ENCODE results near the gene RTEL1. TPM values are rescaled to one million over a fixed set of nuclear protein-coding genes. Genes with fewer than 3 reads are reported as not detected.

The RTEL1 gene
- total RNA-seq, 2 donors from 2014 or later: 4.8 to 9.2 TPM

GRCh38 chr20:63681609-63682142, 23.6 kb downstream of the RTEL1 start:
- no peak for TF ChIP-seq CTCF (IDR thresholded peaks at IDR 0.05)
- no peaks in the 10 kb centered on the region for H3K9me3 ChIP-seq
- peak overlapping the region; percentile 80 to 85 for H3K27ac ChIP-seq
- H3K4me1 ChIP-seq: peaks cover 0 to 37% of the 10 kb centered on the region in 2 donors
- no peak for DNase-seq (ENCODE audit: low spot score)
- no peak overlapping the region for H3K4me3 ChIP-seq
- peaks cover 11% of the 10 kb centered on the region for H3K36me3 ChIP-seq
- H3K27me3 ChIP-seq: no peaks in the 10 kb centered on the region

- Histone ChIP-seq H3K27me3 (no peaks in the 10 kb centered on the region), H3K36me3 (peaks cover 11% of the 10 kb centered on the region), H3K9me3 (no peaks in the 10 kb centered on the region), H3K4me1 (peaks cover 0 to 46% of the 10 kb centered on the region in 2 donors), H3K27ac (peak overlapping the region; percentile 80 to 85), H3K4me3 (no peak overlapping the region)
- TF ChIP-seq CTCF (IDR thresholded peaks at IDR 0.05): no peak
- DNase-seq (ENCODE audit: low spot score): peak; percentile 90
Measured at GRCh38 chr20:63682384-63683139, 24.4 kb downstream of the RTEL1 start.

- H3K36me3 ChIP-seq: no peaks in the 10 kb centered on the region
- no peak overlapping the region for H3K4me3 ChIP-seq
- no peaks in the 10 kb centered on the region for H3K27me3 ChIP-seq
- peak overlapping the region; percentile 76 to 81 for H3K27ac ChIP-seq
- H3K4me1 ChIP-seq: peaks cover 0 to 65% of the 10 kb centered on the region in 2 donors
- no peak for DNase-seq (ENCODE audit: low spot score)
- no peak for TF ChIP-seq CTCF (IDR thresholded peaks at IDR 0.05)
- no peaks in the 10 kb centered on the region for H3K9me3 ChIP-seq
Measured at GRCh38 chr20:63685269-63686026, 27.3 kb downstream of the RTEL1 start.

- Histone ChIP-seq H3K4me1 (peaks cover 0 to 65% of the 10 kb centered on the region in 2 donors), H3K36me3 (no peaks in the 10 kb centered on the region), H3K4me3 (peak overlapping the region in 1 of 2 donors; percentile 18), H3K27me3 (no peaks in the 10 kb centered on the region), H3K9me3 (no peaks in the 10 kb centered on the region), H3K27ac (peak overlapping the region; percentile 76 to 81)
- DNase-seq (ENCODE audit: low spot score): no peak
- TF ChIP-seq CTCF (IDR thresholded peaks at IDR 0.05): no peak
Measured at GRCh38 chr20:63686094-63686491, 28.0 kb downstream of the RTEL1 start.

- DNase-seq (ENCODE audit: low spot score): peak; percentile 95
- Histone ChIP-seq H3K36me3 (no peaks in the 10 kb centered on the region), H3K9me3 (no peaks in the 10 kb centered on the region), H3K27me3 (no peaks in the 10 kb centered on the region), H3K27ac (peak overlapping the region; percentile 76 to 81), H3K4me1 (peaks cover 0 to 62% of the 10 kb centered on the region in 2 donors), H3K4me3 (peak overlapping the region in 1 of 2 donors; percentile 18)
- no peak for TF ChIP-seq CTCF (IDR thresholded peaks at IDR 0.05)
Measured at GRCh38 chr20:63686492-63687321, 28.6 kb downstream of the RTEL1 start.

Data from right atrium auricular region (tissue), 2 donors.